ENCODE results near the gene AOPEP. TPM values are rescaled to one million over a fixed set of nuclear protein-coding genes. Genes with fewer than 3 reads are reported as not detected.
A peak's percentile ranks its signal among the peaks of the same experiment; 100 is the strongest.

The AOPEP gene
- total RNA-seq, 1 donor from 2014 or later: 16.6 TPM

GRCh38 chr9:94699715-94700373 lies 26.7 kb upstream of the AOPEP start:
- H3K36me3 ChIP-seq: no peaks in the 10 kb centered on the region
- H3K36me3 Mint-ChIP-seq: no peaks in the 10 kb centered on the region
- H4K20me1 ChIP-seq (ENCODE audit: low read depth): no peaks in the 10 kb centered on the region
- H3K4me3 ChIP-seq: no peak overlapping the region
- H3K9me3 Mint-ChIP-seq: no peaks in the 10 kb centered on the region
- H3K4me1 ChIP-seq: peaks cover 15% of the 10 kb centered on the region
- H3F3A ChIP-seq (ENCODE audit: low read depth): no peaks in the 10 kb centered on the region
- no peak overlapping the region for H3K9ac ChIP-seq
- H3K27me3 Mint-ChIP-seq (ENCODE audit: insufficient read depth, low read depth): peaks cover 8% of the 10 kb centered on the region
- DNase-seq (ENCODE audit: low spot score): no peak
- H3K27me3 ChIP-seq: no peaks in the 10 kb centered on the region
- no peak overlapping the region for H3K4me3 Mint-ChIP-seq
- no peak overlapping the region for H3K27ac ChIP-seq
- no peaks in the 10 kb centered on the region for H3K79me2 ChIP-seq (ENCODE audit: low read depth)
- TF ChIP-seq CTCF (IDR thresholded peaks at IDR 0.05) (no peak), EZH2phosphoT487 (IDR thresholded peaks at IDR 0.05) (no peak), EZH2 (IDR thresholded peaks at IDR 0.05) (no peak)
- H3K4me1 Mint-ChIP-seq: peaks cover 9% of the 10 kb centered on the region
- no peak overlapping the region for H3K4me2 ChIP-seq
- H3K9me3 ChIP-seq (ENCODE audit: low read depth): no peaks in the 10 kb centered on the region
- no peak overlapping the region for H2AFZ ChIP-seq (replicated peaks)
- no peak overlapping the region for H3K27ac Mint-ChIP-seq

- Histone ChIP-seq H3K36me3 (no peaks in the 10 kb centered on the region), H3K9me3 (ENCODE audit: low read depth) (no peaks in the 10 kb centered on the region), H3K4me1 (peaks cover 15% of the 10 kb centered on the region), H4K20me1 (ENCODE audit: low read depth) (no peaks in the 10 kb centered on the region), H3K27ac (no peak overlapping the region), H2AFZ (replicated peaks) (no peak overlapping the region), H3K4me3 (no peak overlapping the region), H3K4me2 (no peak overlapping the region), H3K79me2 (ENCODE audit: low read depth) (no peaks in the 10 kb centered on the region), H3K9ac (no peak overlapping the region), H3K27me3 (no peaks in the 10 kb centered on the region), H3F3A (ENCODE audit: low read depth) (no peaks in the 10 kb centered on the region)
- Mint-ChIP-seq H3K9me3 (no peaks in the 10 kb centered on the region), H3K27me3 (ENCODE audit: insufficient read depth, low read depth) (peaks cover 8% of the 10 kb centered on the region), H3K4me1 (peaks cover 9% of the 10 kb centered on the region), H3K27ac (no peak overlapping the region), H3K36me3 (no peaks in the 10 kb centered on the region), H3K4me3 (no peak overlapping the region)
- no peak for TF ChIP-seq EZH2 (IDR thresholded peaks at IDR 0.05)
- TF ChIP-seq CTCF (IDR thresholded peaks at IDR 0.05): no peak
- no peak for TF ChIP-seq EZH2phosphoT487 (IDR thresholded peaks at IDR 0.05)
- DNase-seq (ENCODE audit: low spot score): no peak
Measured at GRCh38 chr9:94700445-94700844, 26.1 kb upstream of the AOPEP start.

GRCh38 chr9:94703488-94704140 lies 22.9 kb upstream of the AOPEP start:
- DNase-seq (ENCODE audit: low spot score): no peak
- Histone ChIP-seq H3K9ac (no peak overlapping the region), H3K36me3 (no peaks in the 10 kb centered on the region), H4K20me1 (ENCODE audit: low read depth) (no peaks in the 10 kb centered on the region), H3K79me2 (ENCODE audit: low read depth) (no peaks in the 10 kb centered on the region), H3K4me2 (no peak overlapping the region), H3F3A (ENCODE audit: low read depth) (no peaks in the 10 kb centered on the region), H3K4me1 (peaks cover 5% of the 10 kb centered on the region), H3K27me3 (no peaks in the 10 kb centered on the region), H3K4me3 (no peak overlapping the region), H3K27ac (peak overlapping the region; percentile 29), H2AFZ (replicated peaks) (peak overlapping the region; percentile 82), H3K9me3 (ENCODE audit: low read depth) (no peaks in the 10 kb centered on the region)
- Mint-ChIP-seq H3K27me3 (ENCODE audit: insufficient read depth, low read depth) (peaks cover 8% of the 10 kb centered on the region), H3K4me3 (no peak overlapping the region), H3K27ac (no peak overlapping the region), H3K4me1 (peaks cover 3% of the 10 kb centered on the region), H3K36me3 (no peaks in the 10 kb centered on the region), H3K9me3 (no peaks in the 10 kb centered on the region)
- TF ChIP-seq EZH2phosphoT487 (IDR thresholded peaks at IDR 0.05) (no peak), EZH2 (IDR thresholded peaks at IDR 0.05) (no peak), CTCF (IDR thresholded peaks at IDR 0.05) (no peak)
